HepG2 (cell line): ENCODE measurements around the gene ZBTB48. TPM values are rescaled to one million over a fixed set of nuclear protein-coding genes. Genes with fewer than 3 reads are reported as not detected.

Experiments
- AKNA ChIP-seq: sonication (generic); formaldehyde crosslinking; IDR thresholded peaks from 2 replicates; pipeline ENCODE4 v1.4.0; 2020; ENCODE audit warnings: missing genetic modification reagents, borderline replicate concordance
- HMGXB3 ChIP-seq: sonication (generic); formaldehyde crosslinking; IDR thresholded peaks from 2 replicates; pipeline ENCODE4 v1.4.0; 2020; ENCODE audit warnings: missing genetic modification reagents, borderline replicate concordance
- KAT2B ChIP-seq: fragments of 150-350 bp; IDR thresholded peaks from 2 replicates; pipeline ENCODE4 v1.6.1; 2014; ENCODE audit warnings: low read depth, low read length, borderline replicate concordance
- SP2 ChIP-seq: sonication (generic); formaldehyde crosslinking; IDR thresholded peaks from 2 replicates; pipeline ENCODE4 v1.5.1; 2020; ENCODE audit warnings: mild to moderate bottlenecking, missing genetic modification reagents
- SRF ChIP-seq: IDR thresholded peaks from 2 replicates; pipeline ENCODE4 v1.6.1; 2011; ENCODE audit warnings: mild to moderate bottlenecking, low read depth, low read length, moderate library complexity
- TRAFD1 ChIP-seq: sonication (generic); formaldehyde crosslinking; IDR thresholded peaks from 2 replicates; pipeline ENCODE4 v1.5.1; 2020; ENCODE audit warnings: missing genetic modification reagents, mild to moderate bottlenecking, borderline replicate concordance
- ZNF710 ChIP-seq: sonication (generic); formaldehyde crosslinking; IDR thresholded peaks from 2 replicates; pipeline ENCODE4 v1.5.0; 2020; ENCODE audit warnings: mild to moderate bottlenecking, missing genetic modification reagents, borderline replicate concordance
- ZNF775 ChIP-seq: sonication (generic); formaldehyde crosslinking; IDR thresholded peaks from 2 replicates; pipeline ENCODE4 v1.4.0; 2020; ENCODE audit warnings: missing genetic modification reagents, mild to moderate bottlenecking, moderate library complexity, borderline replicate concordance
- polyA plus RNA-seq, 8 experiments: library from polyadenylated mRNA; depleted of rRNA in 3 of 8; stranded (reverse) in 7 of 8; unstranded in 1 of 8; fragments of >200 nt; fragmentation: Illumina TruSeq in 4 of 8; extraction: Trizol in 4 of 8; gene quantifications; 2 replicates each; pipeline versions ENCODE4 v1.2.1 to v1.2.3, GENCODE V29; 2011 to 2016; ENCODE audit warnings: low read depth in 4 of 8, missing spikeins in 1 of 8, mixed read lengths in 1 of 8; ENCODE audit not compliant: insufficient read depth in 1 of 8
- total RNA-seq, 5 experiments: library from RNA; depleted of rRNA; stranded (reverse); fragments of >200 nt; fragmentation: Illumina TruSeq; extraction: Trizol; gene quantifications; 2 replicates each; pipeline ENCODE4 v1.2.3, GENCODE V29; 2016; ENCODE audit warnings: low read depth in 1 of 5

The ZBTB48 gene
- total and polyA plus RNA-seq, 2 of the 13 experiments (the other 11 are each of a cell fraction or from before 2014, with no cell fraction given), result 13.0 to 17.1 TPM

GRCh38 chr1:6586404-6586816 lies 6.6 kb downstream of the ZBTB48 start (continued):
- no peak for TF ChIP-seq HMGXB3 (CRISPR knock-in tag)
- TF ChIP-seq ZNF775 (CRISPR knock-in tag), result no peak
- TF ChIP-seq SP2 (CRISPR knock-in tag), result no peak
- no peak for TF ChIP-seq ZNF710 (CRISPR knock-in tag)
- TF ChIP-seq AKNA (CRISPR knock-in tag), result no peak
- TF ChIP-seq TRAFD1 (CRISPR knock-in tag), result no peak
- no peak for TF ChIP-seq KAT2B
- no peak for TF ChIP-seq SRF
